ENCODE data around the gene TGFBR3L.

TGFBR3L gene

GRCh38 chr19:7916103-7916954, 1.7 kb downstream of the TGFBR3L start:
- TF ChIP-seq CTCF (IDR thresholded peaks at IDR 0.05) (peak; percentile 32), ZFX (IDR thresholded peaks at IDR 0.05; ENCODE audit: borderline replicate concordance) (no peak)
- peak overlapping the region; percentile 97 for H3K27ac ChIP-seq

- no peak for TF ChIP-seq CTCF (IDR thresholded peaks at IDR 0.05)
- TF ChIP-seq ZFX (IDR thresholded peaks at IDR 0.05; ENCODE audit: borderline replicate concordance), result no peak
- peak overlapping the region; percentile 97 for H3K27ac ChIP-seq
Observed at GRCh38 chr19:7916955-7917266, 2.3 kb downstream of the TGFBR3L start.

- peak overlapping the region; percentile 97 for H3K27ac ChIP-seq
- TF ChIP-seq CTCF (IDR thresholded peaks at IDR 0.05), result peak; percentile 78
- TF ChIP-seq ZFX (IDR thresholded peaks at IDR 0.05; ENCODE audit: borderline replicate concordance), result no peak
Observed at GRCh38 chr19:7917267-7918061, 2.8 kb downstream of the TGFBR3L start.

GRCh38 chr19:7918062-7918614, 3.5 kb downstream of the TGFBR3L start:
- peak overlapping the region; percentile 97 for H3K27ac ChIP-seq
- TF ChIP-seq CTCF (IDR thresholded peaks at IDR 0.05), result peak; percentile 55

- TF ChIP-seq ZFX (IDR thresholded peaks at IDR 0.05; ENCODE audit: borderline replicate concordance) (no peak), CTCF (IDR thresholded peaks at IDR 0.05) (no peak)
- H3K27ac ChIP-seq, result peak overlapping the region; percentile 97
Observed at GRCh38 chr19:7918615-7919421, 4.2 kb downstream of the TGFBR3L start.

GRCh38 chr19:7919610-7920518, 5.2 kb downstream of the TGFBR3L start, which contains the start of gene SNAPC2:
Gene SNAPC2 (plus strand): TSS chr19:7920338. CDS start chr19:7920367, 29 bp downstream.
- TF ChIP-seq CTCF (IDR thresholded peaks at IDR 0.05), result no peak
- peak within 1 kb of the TSS; percentile 97 for H3K27ac ChIP-seq

All from 22Rv1 (cell line).